ENCODE results near the gene ZNHIT3.

DNA sequence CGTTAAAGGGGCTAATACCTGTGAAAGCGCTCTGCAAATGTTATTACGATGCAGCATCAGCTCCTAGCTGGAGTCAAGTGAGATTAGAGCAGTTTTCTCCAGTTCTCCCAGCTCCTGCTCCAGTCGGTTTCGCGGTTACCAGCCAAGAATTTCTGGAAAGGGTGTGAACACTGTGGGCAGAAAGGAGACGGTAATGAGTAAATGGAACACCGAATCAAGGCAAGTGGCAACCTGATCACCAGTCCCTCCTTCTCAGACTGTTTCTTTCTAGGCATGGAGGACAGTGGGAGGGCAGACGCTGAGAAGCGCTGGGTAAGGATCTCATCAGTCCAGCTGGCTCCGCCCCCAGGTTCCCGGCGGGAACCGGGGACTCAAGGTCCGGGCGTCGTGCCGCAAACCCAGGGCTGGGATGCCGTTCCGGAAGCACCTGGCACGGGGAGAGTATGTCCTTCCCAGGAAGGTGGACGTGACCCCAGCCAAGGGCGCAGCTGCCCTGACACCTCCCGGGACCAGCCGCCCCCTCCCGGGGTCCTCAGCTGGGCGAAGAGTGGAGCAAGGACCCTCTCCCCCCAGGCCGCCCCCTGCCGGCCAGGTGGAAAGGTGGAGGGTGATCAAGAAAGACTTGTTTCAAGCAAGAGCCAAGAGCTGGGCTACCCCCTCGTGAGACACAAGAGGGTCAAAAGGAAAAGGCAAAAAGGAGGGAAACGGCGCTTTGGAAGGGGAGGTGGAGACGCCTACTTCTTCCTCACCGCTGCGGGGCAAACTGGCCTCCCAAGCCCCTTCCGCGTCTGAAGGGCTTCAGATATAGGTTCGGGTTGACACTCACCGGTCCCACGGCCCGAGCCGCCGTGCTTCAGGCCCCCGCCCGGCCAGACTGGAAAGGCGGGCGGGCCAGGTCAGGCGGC, 47.7 kb downstream of the ZNHIT3 start:
- TF ChIP-seq, protein P1, sequence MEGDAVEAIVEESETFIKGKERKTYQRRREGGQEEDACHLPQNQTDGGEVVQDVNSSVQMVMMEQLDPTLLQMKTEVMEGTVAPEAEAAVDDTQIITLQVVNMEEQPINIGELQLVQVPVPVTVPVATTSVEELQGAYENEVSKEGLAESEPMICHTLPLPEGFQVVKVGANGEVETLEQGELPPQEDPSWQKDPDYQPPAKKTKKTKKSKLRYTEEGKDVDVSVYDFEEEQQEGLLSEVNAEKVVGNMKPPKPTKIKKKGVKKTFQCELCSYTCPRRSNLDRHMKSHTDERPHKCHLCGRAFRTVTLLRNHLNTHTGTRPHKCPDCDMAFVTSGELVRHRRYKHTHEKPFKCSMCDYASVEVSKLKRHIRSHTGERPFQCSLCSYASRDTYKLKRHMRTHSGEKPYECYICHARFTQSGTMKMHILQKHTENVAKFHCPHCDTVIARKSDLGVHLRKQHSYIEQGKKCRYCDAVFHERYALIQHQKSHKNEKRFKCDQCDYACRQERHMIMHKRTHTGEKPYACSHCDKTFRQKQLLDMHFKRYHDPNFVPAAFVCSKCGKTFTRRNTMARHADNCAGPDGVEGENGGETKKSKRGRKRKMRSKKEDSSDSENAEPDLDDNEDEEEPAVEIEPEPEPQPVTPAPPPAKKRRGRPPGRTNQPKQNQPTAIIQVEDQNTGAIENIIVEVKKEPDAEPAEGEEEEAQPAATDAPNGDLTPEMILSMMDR (IDR thresholded peaks at IDR 0.05; ENCODE audit: low read length): peak; percentile 90
- TF ChIP-seq EZH2 (IDR thresholded peaks at IDR 0.05; ENCODE audit: borderline replicate concordance, low read length): no peak
